Hepatocyte (in vitro differentiated cells): Measurements from ENCODE around the gene RANBP17. TPM values are rescaled to one million over a fixed set of nuclear protein-coding genes. Genes with fewer than 3 reads are reported as not detected.

Experiments
- DNase-seq: peaks from one replicate; pipeline ENCODE4 v3.0.0-alpha.2; 2016; ENCODE audit warnings: low spot score
- H2AFZ ChIP-seq: fragments of 200-600 bp; sonication (generic); 2 replicates; pipeline ENCODE4 v1.6.0; 2016; ENCODE audit warnings: antibody characterized with exemption, mild to moderate bottlenecking
- H3K27ac ChIP-seq: fragments of 200-600 bp; sonication (generic); 2 replicates; pipeline ENCODE4 v1.5.1; 2016; ENCODE audit warnings: mild to moderate bottlenecking
- H3K27me3 ChIP-seq: fragments of 200-600 bp; sonication (generic); 2 replicates; pipeline ENCODE4 v1.6.1; 2016
- H3K36me3 ChIP-seq: fragments of 200-600 bp; sonication (generic); replicated peaks from 2 replicates; pipeline ENCODE4 v1.5.1; 2016; ENCODE audit warnings: low read depth; ENCODE audit not compliant: insufficient read depth
- H3K4me1 ChIP-seq: fragments of 200-600 bp; sonication (generic); 2 replicates; pipeline ENCODE4 v1.5.1; 2016; ENCODE audit warnings: mild to moderate bottlenecking, moderate library complexity; ENCODE audit not compliant: insufficient read depth
- H3K4me2 ChIP-seq: fragments of 200-600 bp; sonication (generic); 2 replicates; pipeline ENCODE4 v1.6.0; 2016
- H3K4me3 ChIP-seq: fragments of 200-600 bp; sonication (generic); 2 replicates; pipeline ENCODE4 v1.5.1; 2016; ENCODE audit warnings: mild to moderate bottlenecking
- H3K79me2 ChIP-seq: fragments of 200-600 bp; sonication (generic); 2 replicates; pipeline ENCODE4 v1.6.0; 2017; ENCODE audit warnings: mild to moderate bottlenecking
- H3K9me2 ChIP-seq: fragments of 200-600 bp; sonication (generic); replicated peaks from 2 replicates; pipeline ENCODE4 v1.6.0; 2017; ENCODE audit warnings: mild to moderate bottlenecking; ENCODE audit not compliant: insufficient read depth
- H3K9me3 ChIP-seq: fragments of 200-600 bp; sonication (generic); 2 replicates; pipeline ENCODE4 v1.5.1; 2016; ENCODE audit warnings: low read depth, mild to moderate bottlenecking
- H4K20me1 ChIP-seq: fragments of 200-600 bp; sonication (generic); 2 replicates; pipeline ENCODE4 v1.6.0; 2016; ENCODE audit warnings: mild to moderate bottlenecking; ENCODE audit not compliant: insufficient read depth, poor library complexity, severe bottlenecking
- CTCF ChIP-seq: fragments of 200-600 bp; sonication (generic); IDR thresholded peaks from 2 replicates; pipeline ENCODE4 v1.5.1; 2016; ENCODE audit warnings: antibody characterized with exemption, mild to moderate bottlenecking; ENCODE audit not compliant: poor library complexity
- EZH2 ChIP-seq: fragments of 200-600 bp; sonication (generic); IDR thresholded peaks from 2 replicates; pipeline ENCODE4 v1.6.1; 2016; ENCODE audit warnings: antibody characterized with exemption, mild to moderate bottlenecking, borderline replicate concordance
- EZH2phosphoT487 ChIP-seq: fragments of 200-600 bp; sonication (generic); IDR thresholded peaks from one replicate; pipeline ENCODE4 v1.6.1; 2018; ENCODE audit warnings: antibody characterized with exemption, mild to moderate bottlenecking, low read depth, moderate library complexity; ENCODE audit not compliant: unreplicated experiment, severe bottlenecking
- WGBS: methylation state at CpG from one replicate; pipeline ENCODE4 v1.1.6; 2016; ENCODE audit warnings: low lambda C conversion rate; ENCODE audit errors: missing lambda C conversion rate; 5-methylcytosine and 5-hydroxymethylcytosine counted together
- polyA plus RNA-seq: library from polyadenylated mRNA; unstranded; fragments of >200 nt; fragmentation: Nextera tagmentation; extraction: Ambion mirVana; gene quantifications from 2 replicates; pipeline ENCODE4 v1.2.1, GENCODE V29; 2016
- total RNA-seq: library from RNA; depleted of rRNA; stranded (reverse); fragments of >200 nt; gene quantifications from 2 replicates; pipeline ENCODE4 v1.2.3, GENCODE V29; 2014

Gene RANBP17
- total and polyA plus RNA-seq, 2 experiments from 2014 or later = 11.7 to 17.1 TPM

- TF ChIP-seq CTCF = no peak
- no peak for TF ChIP-seq EZH2
- no peak for TF ChIP-seq EZH2phosphoT487
- 78% methylated on average over 2 of the region's 2 CpGs for WGBS
- H3K4me3 ChIP-seq = no peak overlapping the region
- DNase-seq = no peak
- H3K9me3 ChIP-seq = no peaks in the 10 kb centered on the region
- H3K27ac ChIP-seq = peak overlapping the region; percentile 45
- no peaks in the 10 kb centered on the region for H3K79me2 ChIP-seq
- H3K4me1 ChIP-seq = peaks cover 9% of the 10 kb centered on the region
- no peaks in the 10 kb centered on the region for H3K36me3 ChIP-seq
- H3K27me3 ChIP-seq = no peaks in the 10 kb centered on the region
- H3K4me2 ChIP-seq = peak overlapping the region; percentile 36
- no peak overlapping the region for H2AFZ ChIP-seq
- no peaks in the 10 kb centered on the region for H4K20me1 ChIP-seq
- no peaks in the 10 kb centered on the region for H3K9me2 ChIP-seq
Observed at GRCh38 chr5:170885809-170886208, 24.0 kb downstream of the RANBP17 start.

DNA sequence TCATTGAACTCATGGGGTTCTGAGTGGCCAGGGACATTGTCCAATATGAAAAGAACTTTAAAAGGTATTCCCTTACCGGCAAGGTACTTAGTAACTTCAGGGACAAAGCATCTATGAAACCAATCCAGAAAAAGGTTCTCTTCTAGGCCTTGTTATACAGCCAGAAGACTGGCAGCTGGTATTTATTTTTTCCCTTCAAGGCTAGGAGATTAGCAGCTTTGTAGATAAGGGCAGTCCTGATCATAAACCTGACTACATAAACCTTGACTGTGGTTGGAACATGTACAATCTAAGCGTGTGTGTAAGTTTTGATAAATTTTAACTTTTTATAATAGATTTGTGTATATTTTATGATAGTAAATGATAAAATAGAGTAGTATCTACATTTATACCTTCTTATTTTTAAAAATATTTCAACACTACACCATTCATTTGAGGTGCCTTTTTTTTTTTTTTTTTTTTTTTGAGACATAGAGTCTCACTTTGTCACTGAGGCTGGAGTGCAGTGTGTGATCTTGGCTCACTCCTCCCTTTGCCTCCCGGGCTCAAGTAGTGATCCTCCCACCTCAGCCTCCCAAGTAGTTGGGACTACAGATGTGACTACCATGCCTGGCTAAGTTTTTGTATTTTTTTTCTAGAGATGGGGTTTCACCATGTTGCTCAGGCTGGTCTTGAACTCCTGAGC is 24.5 kb downstream of the RANBP17 start:
- H3K4me2 ChIP-seq = no peak overlapping the region

DNA sequence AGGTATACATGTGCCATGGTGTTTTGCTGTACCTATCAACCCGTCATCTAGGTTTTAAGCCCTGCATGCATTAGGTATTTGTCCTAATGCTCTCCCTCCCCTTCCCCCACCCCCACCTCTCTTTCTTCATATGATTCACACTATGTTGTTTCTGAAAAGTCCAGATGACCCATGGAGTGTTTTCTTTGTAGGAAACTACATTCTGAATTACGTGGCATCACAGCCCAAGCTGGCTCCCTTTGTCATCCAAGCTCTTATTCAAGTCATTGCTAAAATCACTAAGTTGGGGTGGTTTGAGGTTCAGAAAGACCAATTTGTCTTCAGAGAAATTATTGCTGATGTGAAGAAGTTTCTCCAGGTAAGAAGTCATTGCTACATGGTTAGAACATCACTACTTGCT is 30.4 kb downstream of the RANBP17 start:
- Histone ChIP-seq H3K4me2 (no peak overlapping the region), H3K27ac (no peak overlapping the region), H3K27me3 (no peaks in the 10 kb centered on the region), H2AFZ (no peak overlapping the region), H3K79me2 (peaks cover 2% of the 10 kb centered on the region), H3K4me3 (no peak overlapping the region), H3K9me2 (no peaks in the 10 kb centered on the region), H3K9me3 (no peaks in the 10 kb centered on the region), H3K4me1 (no peaks in the 10 kb centered on the region), H4K20me1 (no peaks in the 10 kb centered on the region), H3K36me3 (no peaks in the 10 kb centered on the region)
- WGBS = 97% methylated on average over 2 of the region's 2 CpGs
- no peak for DNase-seq
- TF ChIP-seq EZH2 = no peak
- no peak for TF ChIP-seq CTCF
- no peak for TF ChIP-seq EZH2phosphoT487

More for the DNA sequence above, 24.5 kb downstream of the RANBP17 start:
- peak overlapping the region; percentile 45 for H3K27ac ChIP-seq
- no peaks in the 10 kb centered on the region for H3K9me3 ChIP-seq
- peaks cover 9% of the 10 kb centered on the region for H3K4me1 ChIP-seq
- WGBS = 50% methylated on average over 3 of the region's 3 CpGs
- H3K4me3 ChIP-seq = no peak overlapping the region
- H4K20me1 ChIP-seq = no peaks in the 10 kb centered on the region
- no peaks in the 10 kb centered on the region for H3K9me2 ChIP-seq
- no peaks in the 10 kb centered on the region for H3K36me3 ChIP-seq
- no peaks in the 10 kb centered on the region for H3K79me2 ChIP-seq
- TF ChIP-seq EZH2phosphoT487 (no peak), CTCF (no peak), EZH2 (no peak)
- peak; percentile 31 for DNase-seq
- no peak overlapping the region for H2AFZ ChIP-seq
- H3K27me3 ChIP-seq = no peaks in the 10 kb centered on the region

DNA sequence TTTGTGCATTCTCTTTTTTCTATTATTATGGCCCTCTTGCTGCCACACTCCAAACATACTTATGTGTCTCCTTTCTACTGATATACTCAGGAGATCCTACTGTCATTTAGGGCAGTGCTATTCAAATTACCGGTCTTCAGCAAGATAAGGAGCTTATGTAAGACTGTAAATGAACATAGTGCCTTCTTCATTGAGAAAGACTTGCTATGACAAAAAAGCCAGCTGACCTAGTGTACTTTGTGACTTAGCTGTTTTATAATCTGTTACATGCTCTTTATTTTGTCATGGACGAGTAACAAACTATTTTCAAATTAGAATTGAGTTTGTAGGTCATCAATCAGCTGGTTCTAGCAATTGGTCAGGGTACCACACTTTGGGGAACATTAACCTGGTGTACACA is 32.8 kb downstream of the RANBP17 start:
- peak; percentile 6 for DNase-seq

More for the DNA sequence above, 32.8 kb downstream of the RANBP17 start:
- Histone ChIP-seq H3K4me2 (no peak overlapping the region), H3K27ac (no peak overlapping the region), H3K36me3 (no peaks in the 10 kb centered on the region), H3K4me3 (no peak overlapping the region), H3K4me1 (no peaks in the 10 kb centered on the region), H3K9me3 (no peaks in the 10 kb centered on the region), H3K27me3 (no peaks in the 10 kb centered on the region), H4K20me1 (no peaks in the 10 kb centered on the region), H3K79me2 (peaks cover 2% of the 10 kb centered on the region), H3K9me2 (no peaks in the 10 kb centered on the region), H2AFZ (no peak overlapping the region)
- TF ChIP-seq EZH2phosphoT487 = no peak
- no peak for TF ChIP-seq EZH2
- no peak for TF ChIP-seq CTCF
- WGBS = 28% methylated on average over 2 of the region's 2 CpGs
